ENCODE measurements around the gene COL5A1. TPM values are rescaled to one million over a fixed set of nuclear protein-coding genes. Genes with fewer than 3 reads are reported as not detected.

The COL5A1 gene
- polyA plus RNA-seq, 1 donor (not counting 4 experiments of a cell fraction or from before 2014, with no cell fraction given): 3.1 TPM

GRCh38 chr9:134829356-134829937, 187.8 kb downstream of the COL5A1 start:
- Histone ChIP-seq H2AFZ (ENCODE audit: control insufficient read depth, low read length) (no peak overlapping the region), H3K27me3 (ENCODE audit: control insufficient read depth, extremely low read depth, insufficient read depth, low read length) (no peaks in the 10 kb centered on the region), H3K9me3 (ENCODE audit: control insufficient read depth, low read depth, low read length) (no peaks in the 10 kb centered on the region), H3K36me3 (ENCODE audit: control insufficient read depth in 2 of 2, extremely low read depth in 1 of 2, insufficient read depth in 2 of 2, low read length in 2 of 2) (no peaks in the 10 kb centered on the region), H3K79me2 (ENCODE audit: control insufficient read depth, insufficient read depth, low read length) (no peaks in the 10 kb centered on the region), H4K20me1 (ENCODE audit: control insufficient read depth, extremely low read depth, insufficient read depth, low read length) (peaks cover 2% of the 10 kb centered on the region), H3K4me1 (ENCODE audit: control insufficient read depth, extremely low read depth, insufficient read depth, low read length) (peaks cover 7% of the 10 kb centered on the region), H3K4me2 (ENCODE audit: control insufficient read depth, extremely low read depth, insufficient read depth, low read depth, low read length) (no peak overlapping the region), H3K4me3 (ENCODE audit: control insufficient read depth in 2 of 3, extremely low read depth in 1 of 3, insufficient read depth in 2 of 3, low read depth in 1 of 3, low read length in 3 of 3) (no peak overlapping the region), H3K27ac (ENCODE audit: control insufficient read depth, insufficient read depth, low read length) (no peak overlapping the region), H3K9me1 (ENCODE audit: control insufficient read depth, extremely low read depth, insufficient read depth, low read length) (no peaks in the 10 kb centered on the region), H3K9ac (ENCODE audit: control insufficient read depth, extremely low read depth, insufficient read depth, low read length) (no peak overlapping the region)
- dilution Hi-C loops (cut with MboI; ENCODE audit: extremely low pct_ligation_motif_present, low sequenced_read_pairs): no loop called here
- FAIRE-seq (no peak), DNase-seq (ENCODE audit: low read depth, low spot score) (no peak)
- no peak for TF ChIP-seq CTCF (optimal IDR thresholded peaks at IDR 0.05 in 1 of 3, IDR thresholded peaks at IDR 0.05 in 1 of 3, conservative IDR thresholded peaks at IDR 0.05 in 1 of 3; ENCODE audit: extremely low read depth in 1 of 3, insufficient read depth in 2 of 3, low read length in 3 of 3)
- no peak for TF ChIP-seq EZH2 (IDR thresholded peaks at IDR 0.05; ENCODE audit: low read length)

- FAIRE-seq: no peak
- Histone ChIP-seq H2AFZ (ENCODE audit: control insufficient read depth, low read length) (no peak overlapping the region), H3K9me1 (ENCODE audit: control insufficient read depth, extremely low read depth, insufficient read depth, low read length) (no peaks in the 10 kb centered on the region), H3K79me2 (ENCODE audit: control insufficient read depth, insufficient read depth, low read length) (no peaks in the 10 kb centered on the region), H3K9me3 (ENCODE audit: control insufficient read depth, low read depth, low read length) (no peaks in the 10 kb centered on the region), H3K27me3 (ENCODE audit: control insufficient read depth, extremely low read depth, insufficient read depth, low read length) (no peaks in the 10 kb centered on the region), H3K4me3 (ENCODE audit: control insufficient read depth in 2 of 3, extremely low read depth in 1 of 3, insufficient read depth in 2 of 3, low read depth in 1 of 3, low read length in 3 of 3) (no peak overlapping the region), H3K36me3 (ENCODE audit: control insufficient read depth in 2 of 2, extremely low read depth in 1 of 2, insufficient read depth in 2 of 2, low read length in 2 of 2) (no peaks in the 10 kb centered on the region), H4K20me1 (ENCODE audit: control insufficient read depth, extremely low read depth, insufficient read depth, low read length) (peaks cover 2% of the 10 kb centered on the region), H3K4me1 (ENCODE audit: control insufficient read depth, extremely low read depth, insufficient read depth, low read length) (peaks cover 7% of the 10 kb centered on the region), H3K4me2 (ENCODE audit: control insufficient read depth, extremely low read depth, insufficient read depth, low read depth, low read length) (no peak overlapping the region), H3K27ac (ENCODE audit: control insufficient read depth, insufficient read depth, low read length) (no peak overlapping the region), H3K9ac (ENCODE audit: control insufficient read depth, extremely low read depth, insufficient read depth, low read length) (no peak overlapping the region)
- TF ChIP-seq EZH2 (IDR thresholded peaks at IDR 0.05; ENCODE audit: low read length) (no peak), CTCF (optimal IDR thresholded peaks at IDR 0.05 in 1 of 3, IDR thresholded peaks at IDR 0.05 in 1 of 3, conservative IDR thresholded peaks at IDR 0.05 in 1 of 3; ENCODE audit: extremely low read depth in 1 of 3, insufficient read depth in 2 of 3, low read length in 3 of 3) (no peak)
- dilution Hi-C loops (cut with MboI; ENCODE audit: extremely low pct_ligation_motif_present, low sequenced_read_pairs): no loop called here
- DNase-seq (ENCODE audit: low read depth, low spot score): no peak
Observed at GRCh38 chr9:134830126-134830525, 188.5 kb downstream of the COL5A1 start.
